ENCODE results near the gene ROS1. TPM values are rescaled to one million over a fixed set of nuclear protein-coding genes. Genes with fewer than 3 reads are reported as not detected.
"Not testable (repeated sequence)": the region's sequence is repeated elsewhere in the genome, so short reads cannot be mapped to it uniquely, and the experiment has no call there.

ROS1 gene
- total RNA-seq, 2 donors from 2014 or later, result 0.99 to 1.9 TPM

- H3K27ac ChIP-seq, result no peak overlapping the region
Observed at GRCh38 chr6:117448011-117448410, 22.3 kb upstream of the ROS1 start.

GRCh38 chr6:117446861-117447260 is 21.1 kb upstream of the ROS1 start:
- Histone ChIP-seq H3K36me3 (no peaks in the 10 kb centered on the region), H3K9ac (ENCODE audit: low read depth in 2 of 2, low read length in 2 of 2) (no peak overlapping the region), H3K4me3 (no peak overlapping the region), H3K27ac (no peak overlapping the region), H3K9me3 (no peaks in the 10 kb centered on the region), H3K4me1 (no peaks in the 10 kb centered on the region), H3K27me3 (no peaks in the 10 kb centered on the region)
- no peak for DNase-seq
- intact Hi-C loops (cut with DNase I), result loop anchor here (5.0 to 10.0 kb wide), 2 partner anchors 92 to 160 kb away; no protein-coding TSS in a partner anchor
- TF ChIP-seq CTCF (IDR thresholded peaks at IDR 0.05), result no peak

More at GRCh38 chr6:117448011-117448410, 22.3 kb upstream of the ROS1 start:
- H3K4me3 ChIP-seq, result no peak overlapping the region
- H3K4me1 ChIP-seq, result no peaks in the 10 kb centered on the region
- no peaks in the 10 kb centered on the region for H3K9me3 ChIP-seq
- no peak overlapping the region for H3K9ac ChIP-seq (ENCODE audit: low read depth in 2 of 2, low read length in 2 of 2)
- intact Hi-C loops (cut with DNase I), result loop anchor here (5.0 to 10.0 kb wide), 2 partner anchors 93 to 159 kb away; no protein-coding TSS in a partner anchor
- TF ChIP-seq CTCF (IDR thresholded peaks at IDR 0.05), result no peak
- no peaks in the 10 kb centered on the region for H3K36me3 ChIP-seq
- no peak for DNase-seq
- no peaks in the 10 kb centered on the region for H3K27me3 ChIP-seq

- no peaks in the 10 kb centered on the region for H3K36me3 ChIP-seq
- no peaks in the 10 kb centered on the region for H3K27me3 ChIP-seq
- H3K4me1 ChIP-seq, result no peaks in the 10 kb centered on the region
- no peak overlapping the region for H3K9ac ChIP-seq (ENCODE audit: low read depth in 2 of 2, low read length in 2 of 2)
- no peak overlapping the region for H3K27ac ChIP-seq
- no peaks in the 10 kb centered on the region for H3K9me3 ChIP-seq
- TF ChIP-seq CTCF (IDR thresholded peaks at IDR 0.05), result no peak
- no peak overlapping the region for H3K4me3 ChIP-seq
- intact Hi-C loops (cut with DNase I), result loop anchor here (10.0 kb wide), 1 partner anchor 90 kb away; no protein-coding TSS in a partner anchor
- no peak for DNase-seq
Observed at GRCh38 chr6:117444600-117444999, 18.9 kb upstream of the ROS1 start.

- H3K27me3 ChIP-seq; H3K9ac ChIP-seq (ENCODE audit: low read depth in 2 of 2, low read length in 2 of 2); H3K4me1 ChIP-seq; DNase-seq; H3K27ac ChIP-seq; H3K36me3 ChIP-seq; H3K4me3 ChIP-seq; H3K9me3 ChIP-seq: not testable (repeated sequence)
- intact Hi-C loops (cut with DNase I), result loop anchor here (10.0 kb wide), 1 partner anchor 88 kb away; no protein-coding TSS in a partner anchor
Observed at GRCh38 chr6:117442313-117442712, 16.6 kb upstream of the ROS1 start.

- intact Hi-C loops (cut with DNase I), result loop anchor here (10.0 kb wide), 1 partner anchor 87 kb away; no protein-coding TSS in a partner anchor
- Histone ChIP-seq H3K9me3 (no peaks in the 10 kb centered on the region), H3K36me3 (no peaks in the 10 kb centered on the region), H3K27ac (no peak overlapping the region), H3K4me3 (no peak overlapping the region), H3K27me3 (no peaks in the 10 kb centered on the region), H3K9ac (ENCODE audit: low read depth in 2 of 2, low read length in 2 of 2) (no peak overlapping the region), H3K4me1 (no peaks in the 10 kb centered on the region)
- DNase-seq, result no peak
- TF ChIP-seq CTCF (IDR thresholded peaks at IDR 0.05), result no peak
Observed at GRCh38 chr6:117441824-117442264, 16.1 kb upstream of the ROS1 start.

- no peak for TF ChIP-seq CTCF (IDR thresholded peaks at IDR 0.05)
- H3K4me3 ChIP-seq, result no peak overlapping the region
- no peaks in the 10 kb centered on the region for H3K27me3 ChIP-seq
- no peak overlapping the region for H3K27ac ChIP-seq
- no peaks in the 10 kb centered on the region for H3K9me3 ChIP-seq
- no peaks in the 10 kb centered on the region for H3K4me1 ChIP-seq
- H3K9ac ChIP-seq (ENCODE audit: low read depth in 2 of 2, low read length in 2 of 2), result no peak overlapping the region
- no peaks in the 10 kb centered on the region for H3K36me3 ChIP-seq
- DNase-seq, result no peak
- intact Hi-C loops (cut with DNase I), result loop anchor here (10.0 kb wide), 1 partner anchor 86 kb away; no protein-coding TSS in a partner anchor
Observed at GRCh38 chr6:117440706-117441525, 15.2 kb upstream of the ROS1 start.

Measured in colonic mucosa (tissue), 4 donors.